Chondrocyte (in vitro differentiated cells): Measurements from ENCODE around the gene LMCD1. TPM values are rescaled to one million over a fixed set of nuclear protein-coding genes. Genes with fewer than 3 reads are reported as not detected.

Source experiments
- DNase-seq: peaks from one replicate; pipeline ENCODE4 v3.0.0; 2021; ENCODE audit warnings: mixed read lengths, low spot score
- H3K27ac Mint-ChIP-seq: one replicate; pipeline ENCODE4 v1.8.0; 2021; ENCODE audit warnings: mild to moderate bottlenecking, moderate library complexity, mixed read lengths; ENCODE audit not compliant: unreplicated experiment
- H3K27me3 Mint-ChIP-seq: 2 replicates; pipeline ENCODE4 v1.8.0; 2021; ENCODE audit warnings: low read depth, mixed read lengths
- H3K36me3 Mint-ChIP-seq: 2 replicates; pipeline ENCODE4 v1.8.0; 2021; ENCODE audit warnings: low read depth, mixed read lengths
- H3K4me1 Mint-ChIP-seq: 2 replicates; pipeline ENCODE4 v1.8.0; 2021; ENCODE audit warnings: low read depth, mild to moderate bottlenecking, mixed read lengths
- H3K4me3 Mint-ChIP-seq: one replicate; pipeline ENCODE4 v1.8.0; 2021; ENCODE audit warnings: mild to moderate bottlenecking, moderate library complexity, mixed read lengths; ENCODE audit not compliant: unreplicated experiment
- H3K9me3 Mint-ChIP-seq: 2 replicates; pipeline ENCODE4 v1.8.0; 2021; ENCODE audit warnings: low read depth, mixed read lengths
- total RNA-seq: library from RNA; stranded (reverse); gene quantifications from 3 replicates; pipeline ENCODE4 v1.2.1, GENCODE V29; 2021
- TF ChIP-seq, protein P1 (sequence below): fragments of 200-600 bp; sonication (generic); IDR thresholded peaks from 2 replicates; pipeline ENCODE4 v1.5.0; 2021; ENCODE audit warnings: antibody characterized with exemption, mild to moderate bottlenecking, moderate library complexity

Gene LMCD1
- total RNA-seq, 1 donor from 2014 or later, result 263 TPM

- H3K4me3 Mint-ChIP-seq, result no peak overlapping the region
- peak overlapping the region; percentile 67 for H3K27ac Mint-ChIP-seq
- peaks cover 48% of the 10 kb centered on the region for H3K36me3 Mint-ChIP-seq
- DNase-seq, result no peak
- TF ChIP-seq, protein P1, sequence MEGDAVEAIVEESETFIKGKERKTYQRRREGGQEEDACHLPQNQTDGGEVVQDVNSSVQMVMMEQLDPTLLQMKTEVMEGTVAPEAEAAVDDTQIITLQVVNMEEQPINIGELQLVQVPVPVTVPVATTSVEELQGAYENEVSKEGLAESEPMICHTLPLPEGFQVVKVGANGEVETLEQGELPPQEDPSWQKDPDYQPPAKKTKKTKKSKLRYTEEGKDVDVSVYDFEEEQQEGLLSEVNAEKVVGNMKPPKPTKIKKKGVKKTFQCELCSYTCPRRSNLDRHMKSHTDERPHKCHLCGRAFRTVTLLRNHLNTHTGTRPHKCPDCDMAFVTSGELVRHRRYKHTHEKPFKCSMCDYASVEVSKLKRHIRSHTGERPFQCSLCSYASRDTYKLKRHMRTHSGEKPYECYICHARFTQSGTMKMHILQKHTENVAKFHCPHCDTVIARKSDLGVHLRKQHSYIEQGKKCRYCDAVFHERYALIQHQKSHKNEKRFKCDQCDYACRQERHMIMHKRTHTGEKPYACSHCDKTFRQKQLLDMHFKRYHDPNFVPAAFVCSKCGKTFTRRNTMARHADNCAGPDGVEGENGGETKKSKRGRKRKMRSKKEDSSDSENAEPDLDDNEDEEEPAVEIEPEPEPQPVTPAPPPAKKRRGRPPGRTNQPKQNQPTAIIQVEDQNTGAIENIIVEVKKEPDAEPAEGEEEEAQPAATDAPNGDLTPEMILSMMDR, result no peak
- no peaks in the 10 kb centered on the region for H3K27me3 Mint-ChIP-seq
- peaks cover 97% of the 10 kb centered on the region for H3K4me1 Mint-ChIP-seq
- no peaks in the 10 kb centered on the region for H3K9me3 Mint-ChIP-seq
Observed at GRCh38 chr3:8524249-8524648, 22.6 kb downstream of the LMCD1 start.

DNA sequence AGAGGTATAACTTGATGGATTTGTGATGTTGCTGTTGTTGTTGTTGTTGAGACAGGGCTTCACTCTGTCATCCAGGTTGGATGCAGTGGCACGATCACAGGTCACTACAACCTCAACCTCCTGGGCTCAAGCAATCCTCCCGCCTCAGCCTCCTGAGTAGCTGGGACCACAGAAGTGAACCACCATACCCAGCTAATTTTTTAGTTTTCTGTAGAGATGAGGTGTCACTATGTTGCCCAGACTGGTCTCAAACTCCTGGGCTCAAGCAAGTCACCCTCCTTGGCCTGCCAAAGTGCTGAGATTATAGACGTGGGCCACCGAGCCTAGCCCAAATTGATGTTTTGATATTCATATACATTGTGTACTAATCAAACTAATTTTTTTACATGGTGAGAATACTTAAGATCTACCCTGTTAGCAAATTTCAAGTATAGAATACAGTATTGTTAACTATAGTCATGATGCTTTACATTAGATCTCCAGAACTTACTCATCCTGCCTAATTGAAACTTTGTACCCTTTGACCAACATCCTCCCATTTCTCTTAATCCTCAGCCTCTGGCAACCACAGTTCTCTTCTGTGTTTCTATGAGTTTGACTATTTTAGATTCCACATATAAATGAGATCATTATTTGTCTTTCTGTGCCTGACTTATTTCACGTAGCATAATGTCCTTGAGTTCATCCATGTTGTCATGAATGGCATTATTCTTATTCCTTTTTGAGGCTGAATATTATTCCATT, 23.2 kb downstream of the LMCD1 start:
- Mint-ChIP-seq H3K9me3 (no peaks in the 10 kb centered on the region), H3K27ac (peak overlapping the region; percentile 83), H3K27me3 (no peaks in the 10 kb centered on the region), H3K4me3 (no peak overlapping the region), H3K36me3 (peaks cover 49% of the 10 kb centered on the region), H3K4me1 (peaks cover 97% of the 10 kb centered on the region)
- TF ChIP-seq, protein P1, result no peak
- no peak for DNase-seq

GRCh38 chr3:8525893-8526292, 24.3 kb downstream of the LMCD1 start:
- Mint-ChIP-seq H3K27me3 (no peaks in the 10 kb centered on the region), H3K9me3 (no peaks in the 10 kb centered on the region), H3K36me3 (peaks cover 56% of the 10 kb centered on the region), H3K4me1 (peaks cover 97% of the 10 kb centered on the region), H3K4me3 (no peak overlapping the region), H3K27ac (peak overlapping the region; percentile 83)
- TF ChIP-seq, protein P1, result no peak
- DNase-seq, result no peak

DNA sequence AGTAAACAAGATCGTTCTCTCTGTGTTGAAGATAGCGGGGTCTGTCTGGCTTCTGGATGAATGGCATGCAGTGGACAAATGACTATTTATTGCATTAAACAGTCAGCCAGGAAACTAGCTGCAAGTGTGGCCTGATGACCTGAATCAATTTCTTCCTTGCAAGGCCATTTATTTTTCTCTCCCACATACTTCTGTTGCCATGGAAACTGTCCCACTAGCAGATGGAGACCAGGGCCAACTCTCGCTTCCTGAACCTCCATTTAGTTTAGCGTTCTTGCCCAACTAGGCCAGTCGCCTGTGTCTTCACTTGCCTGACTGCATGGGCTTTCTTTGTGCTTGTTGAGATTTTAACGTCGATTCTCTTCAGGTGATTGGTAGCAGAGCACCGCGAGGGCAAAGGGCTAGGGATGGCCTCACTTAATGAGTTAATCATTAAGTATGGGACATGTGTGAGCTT, 27.6 kb downstream of the LMCD1 start:
- H3K36me3 Mint-ChIP-seq, result peaks cover 54% of the 10 kb centered on the region
- H3K27ac Mint-ChIP-seq, result peak overlapping the region; percentile 93
- peaks cover 95% of the 10 kb centered on the region for H3K4me1 Mint-ChIP-seq
- no peak for DNase-seq
- no peaks in the 10 kb centered on the region for H3K27me3 Mint-ChIP-seq
- no peak overlapping the region for H3K4me3 Mint-ChIP-seq
- no peaks in the 10 kb centered on the region for H3K9me3 Mint-ChIP-seq
- TF ChIP-seq, protein P1, result no peak

DNA sequence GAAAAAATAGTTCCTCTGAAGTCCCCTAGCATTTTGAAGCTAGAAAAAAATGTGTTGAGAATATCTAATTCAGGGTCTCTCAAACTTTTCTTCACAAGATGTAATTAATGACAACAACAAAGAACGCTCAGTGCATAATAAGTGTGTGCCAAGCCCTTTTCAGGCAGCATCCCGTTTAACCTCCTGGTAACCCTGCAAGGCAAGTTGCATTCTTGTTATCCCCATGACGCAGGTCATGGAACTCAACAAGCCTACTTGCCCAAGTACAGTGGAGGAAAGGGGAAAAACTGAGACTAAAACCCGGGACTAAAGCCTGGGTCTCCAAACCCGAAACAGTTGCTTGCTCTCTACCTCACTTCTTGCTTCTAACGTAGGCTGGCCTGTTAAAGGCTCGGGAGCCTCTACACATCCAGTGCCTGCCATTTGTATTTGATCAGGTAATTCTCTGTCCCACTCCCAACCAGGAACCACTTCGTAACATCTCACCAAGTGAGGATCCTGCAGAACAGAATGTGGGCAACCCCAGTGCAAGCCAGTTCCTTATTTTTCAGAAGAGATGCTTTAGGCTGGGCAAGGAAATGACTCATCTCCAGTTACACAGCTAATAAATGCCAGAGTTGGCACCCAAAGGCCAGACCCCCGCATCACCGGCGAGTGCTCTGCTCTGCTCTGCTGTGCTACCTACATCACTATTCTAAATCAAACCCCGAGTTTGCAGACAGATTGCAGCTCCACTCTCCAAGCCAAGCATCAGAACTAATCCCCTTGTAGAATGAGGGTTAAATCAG, 28.3 kb downstream of the LMCD1 start:
- peaks cover 95% of the 10 kb centered on the region for H3K4me1 Mint-ChIP-seq
- H3K9me3 Mint-ChIP-seq, result no peaks in the 10 kb centered on the region
- no peak overlapping the region for H3K4me3 Mint-ChIP-seq
- no peaks in the 10 kb centered on the region for H3K27me3 Mint-ChIP-seq
- peaks cover 58% of the 10 kb centered on the region for H3K36me3 Mint-ChIP-seq
- peak overlapping the region; percentile 93 for H3K27ac Mint-ChIP-seq
- DNase-seq, result no peak
- TF ChIP-seq, protein P1, result no peak
